IPS DF 6.9 (cell line): ENCODE results near the gene CHURC1.

ENCODE experiments used
- DNase-seq: peaks from one replicate; pipeline ENCODE4 v3.0.0-alpha.2; 2013; ENCODE audit warnings: low read depth, low spot score
- H3K27ac ChIP-seq: one replicate; pipeline ENCODE4 v1.5.1; 2013; ENCODE audit warnings: low read length, control low read depth
- H3K27me3 ChIP-seq: 2 replicates; pipeline ENCODE4 v1.6.1; 2013; ENCODE audit warnings: mild to moderate bottlenecking, low read length; ENCODE audit not compliant: control insufficient read depth, insufficient read depth
- H3K36me3 ChIP-seq: 2 replicates; pipeline ENCODE4 v1.6.1; 2013; ENCODE audit warnings: low read length; ENCODE audit not compliant: control insufficient read depth, insufficient read depth
- H3K4me1 ChIP-seq: 2 replicates; pipeline ENCODE4 v1.6.1; 2013; ENCODE audit warnings: low read length; ENCODE audit not compliant: control insufficient read depth, insufficient read depth
- H3K4me3 ChIP-seq: 2 replicates; pipeline ENCODE4 v1.5.1; 2013; ENCODE audit warnings: mild to moderate bottlenecking, low read length
- H3K9me3 ChIP-seq: 2 replicates; pipeline ENCODE4 v1.6.1; 2013; ENCODE audit warnings: low read length, inconsistent platforms; ENCODE audit not compliant: control insufficient read depth, insufficient read depth
- WGBS: extraction: QIAGEN DNeasy Blood & Tissue Kit; methylation state at CpG from one replicate; pipeline ENCODE4 v1.1.7; 2013; ENCODE audit warnings: mixed read lengths, missing lambda C conversion rate; ENCODE audit not compliant: insufficient read length, insufficient coverage; 5-methylcytosine and 5-hydroxymethylcytosine counted together

Gene CHURC1

DNA sequence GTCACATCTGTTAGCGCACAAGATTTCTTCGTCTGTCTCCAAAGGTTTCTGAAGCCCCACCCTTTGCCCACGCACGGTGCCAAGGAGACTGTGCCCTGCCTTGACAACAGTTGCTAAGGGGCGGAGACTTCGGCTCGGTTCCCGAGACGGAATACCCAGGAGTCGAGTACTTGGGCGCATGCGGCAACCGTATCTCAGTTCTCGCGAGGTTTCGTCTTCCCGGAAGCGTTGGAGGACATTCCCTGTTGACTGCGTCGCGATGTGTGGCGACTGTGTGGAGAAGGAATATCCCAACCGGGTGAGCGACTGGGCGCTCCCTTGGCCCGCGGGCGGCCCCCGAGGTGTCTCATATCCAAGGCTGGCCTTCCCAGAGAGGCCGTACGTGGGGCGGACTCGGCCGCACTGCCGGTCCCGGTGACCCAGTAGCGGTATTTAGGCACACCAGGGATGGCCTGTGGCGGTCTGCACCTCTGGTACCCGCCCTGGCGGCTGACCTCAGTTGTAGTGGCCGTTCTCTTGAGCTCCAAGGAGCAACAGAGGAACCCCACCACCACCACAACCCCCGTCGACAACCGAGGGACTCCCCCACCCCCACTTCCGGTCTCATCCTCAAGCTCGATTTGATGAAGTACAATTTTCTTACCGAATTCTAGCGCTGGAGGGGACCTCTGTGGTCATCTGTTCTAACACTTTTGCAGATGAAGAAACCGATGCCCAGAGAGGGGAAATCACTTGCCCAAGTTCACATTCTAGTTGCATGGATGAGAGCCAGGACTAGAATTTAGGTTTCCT is at the start of gene CHURC1:
CHURC1 (plus strand) TSS at position 219 of the 792 bp plus-strand sequence; CDS start at position 260, 41 bp downstream.
- WGBS: no CpG with 5 or more reads among the region's 49 CpGs
- Histone ChIP-seq H3K9me3 (no peaks in the 10 kb centered on the region), H3K27me3 (no peaks in the 10 kb centered on the region), H3K36me3 (no peaks in the 10 kb centered on the region), H3K4me1 (no peaks in the 10 kb centered on the region), H3K4me3 (peak within 1 kb of the TSS; percentile 87), H3K27ac (no peak within 1 kb of the TSS)
- DNase-seq: peak; percentile 98

DNA sequence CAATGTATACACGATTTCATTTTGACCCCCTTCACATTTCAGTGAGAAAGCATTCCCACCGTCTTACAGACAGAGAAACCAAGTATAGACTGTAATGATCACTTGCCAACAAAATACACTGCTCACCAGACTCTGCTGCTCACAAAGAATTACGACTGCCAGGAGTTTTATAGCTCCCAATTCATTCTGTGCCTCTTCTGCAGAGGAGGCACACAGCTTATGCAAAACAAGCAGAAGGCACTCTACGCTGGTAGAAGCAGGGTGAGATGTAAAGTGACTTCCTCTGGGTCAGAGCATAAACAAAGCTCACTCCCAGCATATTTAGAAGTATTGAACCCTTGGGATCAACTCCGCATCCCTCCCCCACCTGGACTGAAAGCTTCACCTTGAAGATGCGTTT is 49.1 kb upstream of the CHURC1 start:
- Histone ChIP-seq H3K4me3 (no peak overlapping the region), H3K9me3 (no peaks in the 10 kb centered on the region), H3K36me3 (no peaks in the 10 kb centered on the region), H3K4me1 (peaks cover 1% of the 10 kb centered on the region; the same call in 1 of the 2 replicates), H3K27ac (no peak overlapping the region), H3K27me3 (no peaks in the 10 kb centered on the region)
- no CpG with 5 or more reads among the region's 6 CpGs for WGBS
- DNase-seq: no peak

DNA sequence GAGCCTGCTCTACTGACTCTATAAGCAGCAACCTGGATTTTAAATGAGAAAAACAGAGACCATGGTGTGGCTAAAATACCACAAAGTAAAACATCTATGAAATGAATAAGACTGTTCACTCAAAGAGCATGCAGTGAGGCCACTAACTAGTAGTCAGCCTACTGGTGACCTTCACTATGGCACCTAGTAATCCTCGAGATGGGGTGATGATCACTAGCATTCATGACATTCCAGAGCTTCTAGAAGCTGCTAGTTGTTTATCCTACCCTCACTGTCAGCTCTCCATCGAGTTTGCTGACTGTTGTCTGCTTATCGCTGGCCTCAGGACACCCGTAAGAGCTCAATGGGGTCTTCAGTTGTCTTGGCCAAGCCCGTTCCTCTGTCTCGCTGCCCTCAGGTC is 48.3 kb upstream of the CHURC1 start:
- WGBS: no CpG with 5 or more reads among the region's 6 CpGs
- Histone ChIP-seq H3K27ac (no peak overlapping the region), H3K4me1 (peaks cover 1% of the 10 kb centered on the region; the same call in 1 of the 2 replicates), H3K27me3 (no peaks in the 10 kb centered on the region), H3K36me3 (no peaks in the 10 kb centered on the region), H3K9me3 (no peaks in the 10 kb centered on the region), H3K4me3 (no peak overlapping the region)
- no peak for DNase-seq

DNA sequence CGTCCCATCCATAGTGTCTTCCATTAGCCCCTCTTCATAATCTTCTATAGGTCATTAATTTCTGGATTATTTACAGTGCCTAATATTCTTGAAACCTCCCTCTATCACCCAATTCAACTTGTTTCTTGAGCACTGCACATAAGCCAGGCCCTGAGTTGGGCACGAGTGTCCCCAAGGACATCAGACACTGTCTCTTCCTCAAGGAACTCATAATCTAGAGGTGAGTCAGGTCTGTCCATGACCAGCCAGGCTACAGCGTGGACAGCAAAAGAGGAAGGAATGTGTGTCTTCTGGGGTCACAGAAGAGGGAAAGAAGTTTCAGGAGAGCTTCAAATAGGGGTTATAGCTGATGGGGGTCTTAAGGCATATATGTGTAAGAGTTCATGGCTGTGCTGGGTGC is 47.1 kb upstream of the CHURC1 start:
- H3K27ac ChIP-seq: no peak overlapping the region
- peaks cover 1% of the 10 kb centered on the region; the same call in 1 of the 2 replicates for H3K4me1 ChIP-seq
- no peaks in the 10 kb centered on the region for H3K9me3 ChIP-seq
- DNase-seq: no peak
- WGBS: no CpG with 5 or more reads among the region's 3 CpGs
- no peaks in the 10 kb centered on the region for H3K27me3 ChIP-seq
- H3K4me3 ChIP-seq: no peak overlapping the region
- H3K36me3 ChIP-seq: no peaks in the 10 kb centered on the region

DNA sequence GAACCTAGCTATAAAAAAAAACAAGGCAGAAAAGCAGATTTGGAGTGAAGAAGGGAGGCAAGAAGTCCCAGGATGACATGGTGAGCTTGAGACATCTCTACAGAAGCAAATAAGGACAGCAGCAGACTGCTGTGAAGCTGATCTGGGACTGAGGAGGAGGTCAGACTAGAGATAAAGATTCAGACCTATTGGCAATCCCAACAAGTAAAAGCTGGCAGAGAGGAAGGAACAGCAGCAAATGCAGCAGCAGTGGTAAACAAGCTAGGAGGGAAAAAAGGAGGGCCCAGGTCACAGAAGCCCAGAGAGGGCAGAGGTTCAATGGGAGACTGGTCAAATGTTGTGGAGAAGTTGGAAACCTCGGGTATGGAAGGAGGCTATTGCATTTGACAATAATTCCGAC is 45.9 kb upstream of the CHURC1 start:
- Histone ChIP-seq H3K9me3 (no peaks in the 10 kb centered on the region), H3K4me1 (peaks cover 1% of the 10 kb centered on the region; the same call in 1 of the 2 replicates), H3K27ac (no peak overlapping the region), H3K27me3 (no peaks in the 10 kb centered on the region), H3K36me3 (no peaks in the 10 kb centered on the region), H3K4me3 (no peak overlapping the region)
- WGBS: no CpG with 5 or more reads among the region's 2 CpGs
- no peak for DNase-seq

DNA sequence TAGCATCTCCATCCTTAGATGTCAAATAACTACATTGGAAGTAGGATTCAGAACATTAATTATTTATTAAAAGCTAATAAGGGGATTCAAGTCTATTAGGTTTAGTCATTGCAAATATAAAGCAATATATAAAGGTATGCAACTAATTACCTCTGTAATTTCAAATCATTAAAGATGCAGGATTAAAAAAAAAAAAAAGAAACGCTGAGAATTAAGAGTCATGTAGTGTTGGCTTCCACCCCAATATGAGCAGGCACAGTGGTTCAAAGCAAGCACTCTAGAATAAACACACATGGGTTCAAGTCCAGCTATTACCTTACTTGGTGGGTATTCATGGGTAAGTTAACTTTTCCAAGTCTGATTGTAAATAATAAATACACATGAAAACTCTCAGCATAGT is 45.4 kb upstream of the CHURC1 start:
- DNase-seq: no peak
- H3K27ac ChIP-seq: no peak overlapping the region
- H3K36me3 ChIP-seq: no peaks in the 10 kb centered on the region
- H3K4me1 ChIP-seq: peaks cover 1% of the 10 kb centered on the region; the same call in 1 of the 2 replicates
- no peaks in the 10 kb centered on the region for H3K27me3 ChIP-seq
- no peak overlapping the region for H3K4me3 ChIP-seq
- no CpG with 5 or more reads among the region's 1 CpG for WGBS
- no peaks in the 10 kb centered on the region for H3K9me3 ChIP-seq

DNA sequence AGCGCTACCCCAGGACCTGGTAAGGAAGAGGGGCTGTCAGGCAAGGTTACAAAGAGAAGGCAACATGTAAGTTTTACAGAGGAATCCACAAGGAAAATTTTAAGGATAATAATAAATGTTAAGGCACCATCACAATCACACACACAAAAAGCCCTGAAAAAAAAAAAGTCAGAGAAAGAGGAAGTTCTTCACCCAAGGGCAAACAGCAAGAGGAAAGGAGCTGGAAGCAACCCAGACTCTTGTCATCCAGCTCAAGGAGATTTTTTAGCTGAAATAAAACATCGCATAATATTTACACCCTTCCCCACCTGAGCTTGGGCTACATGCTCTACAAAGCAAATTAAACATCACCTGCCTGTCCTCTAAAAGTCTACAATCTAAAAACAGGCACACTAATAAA is 44.1 kb upstream of the CHURC1 start:
- H3K4me3 ChIP-seq: no peak overlapping the region
- H3K4me1 ChIP-seq: peaks cover 1% of the 10 kb centered on the region; the same call in 1 of the 2 replicates
- no peaks in the 10 kb centered on the region for H3K36me3 ChIP-seq
- no CpG with 5 or more reads among the region's 2 CpGs for WGBS
- no peaks in the 10 kb centered on the region for H3K9me3 ChIP-seq
- DNase-seq: no peak
- H3K27me3 ChIP-seq: no peaks in the 10 kb centered on the region
- no peak overlapping the region for H3K27ac ChIP-seq

DNA sequence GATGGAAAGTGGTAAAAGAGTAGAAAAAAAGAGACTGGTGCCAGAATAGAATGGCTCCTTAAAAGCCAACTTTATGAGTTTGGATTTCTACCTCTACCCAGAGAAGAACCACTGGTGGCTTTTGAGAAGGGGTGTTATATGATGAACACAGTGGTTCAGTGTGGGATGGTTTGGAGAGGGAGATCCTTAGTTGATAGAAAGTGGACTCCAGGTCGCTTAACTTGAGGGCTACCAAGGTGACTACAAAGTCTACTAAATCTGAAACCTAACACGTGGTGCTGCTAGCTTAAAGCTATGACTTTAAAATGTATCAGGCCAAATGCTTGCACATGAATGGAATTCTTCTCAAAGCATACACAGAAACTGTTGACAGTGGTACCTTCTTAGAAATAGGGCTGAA is 42.9 kb upstream of the CHURC1 start:
- DNase-seq: no peak
- no CpG with 5 or more reads among the region's 2 CpGs for WGBS
- Histone ChIP-seq H3K4me1 (no peaks in the 10 kb centered on the region), H3K27me3 (no peaks in the 10 kb centered on the region), H3K4me3 (no peak overlapping the region), H3K9me3 (no peaks in the 10 kb centered on the region), H3K36me3 (no peaks in the 10 kb centered on the region), H3K27ac (no peak overlapping the region)

DNA sequence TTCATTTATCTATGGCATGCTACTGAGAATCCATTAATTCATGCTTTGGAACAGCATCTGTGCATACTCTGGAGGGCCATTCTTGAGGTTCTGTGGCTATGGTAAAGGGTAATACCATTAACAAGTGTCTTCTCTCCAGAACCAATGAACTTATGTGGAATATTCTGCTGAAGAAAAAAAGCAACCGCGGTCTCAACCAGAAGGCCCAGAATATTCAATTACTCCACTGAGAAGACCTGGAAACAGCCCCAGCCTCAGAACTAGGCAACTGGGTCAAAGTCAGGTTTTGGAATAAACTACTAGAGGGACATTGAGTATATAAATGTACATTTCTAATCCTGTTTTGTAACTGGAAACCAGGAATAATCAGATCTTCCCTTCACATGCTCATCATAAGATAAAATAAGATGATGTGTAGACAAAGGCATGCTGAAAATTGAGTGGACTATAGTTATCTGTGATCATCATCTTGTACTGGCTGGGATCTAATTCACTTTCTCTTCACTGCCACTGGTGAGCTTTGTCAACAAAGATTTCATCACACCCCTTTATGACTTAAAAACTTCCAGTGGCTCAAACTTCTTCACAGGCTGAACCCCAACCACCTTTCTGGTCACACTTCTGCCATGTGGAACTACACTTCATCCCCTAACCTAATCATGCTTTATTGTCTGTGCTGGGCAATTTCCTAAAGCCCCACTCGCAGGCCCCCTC is 40.6 kb upstream of the CHURC1 start:
- no CpG with 5 or more reads among the region's 3 CpGs for WGBS
- H3K27me3 ChIP-seq: peaks cover 1% of the 10 kb centered on the region; the same call in 1 of the 2 replicates
- H3K9me3 ChIP-seq: no peaks in the 10 kb centered on the region
- no peak overlapping the region for H3K27ac ChIP-seq
- no peaks in the 10 kb centered on the region for H3K4me1 ChIP-seq
- DNase-seq: no peak
- H3K36me3 ChIP-seq: no peaks in the 10 kb centered on the region
- H3K4me3 ChIP-seq: no peak overlapping the region

DNA sequence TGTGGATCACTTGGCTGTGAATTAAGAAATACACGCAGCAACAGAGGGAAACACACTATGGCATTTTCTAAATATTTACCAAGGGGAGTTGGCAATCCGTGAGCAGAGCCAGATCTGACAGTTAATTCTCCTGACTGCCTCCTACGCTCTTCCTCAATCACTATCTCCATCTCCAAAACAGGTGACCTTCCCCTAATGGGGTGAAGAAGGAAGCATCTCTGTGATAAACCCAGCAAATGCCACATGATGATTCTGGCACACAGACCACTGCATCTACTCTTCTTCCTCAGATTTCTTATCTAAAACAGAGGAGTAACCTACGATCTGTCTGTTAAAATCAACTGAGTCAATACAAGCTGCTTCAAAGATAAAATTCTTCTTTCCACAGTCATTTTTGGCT is 38.9 kb upstream of the CHURC1 start:
- Histone ChIP-seq H3K27me3 (peaks cover 5% of the 10 kb centered on the region; the same call in 1 of the 2 replicates), H3K9me3 (no peaks in the 10 kb centered on the region), H3K4me1 (no peaks in the 10 kb centered on the region), H3K36me3 (no peaks in the 10 kb centered on the region), H3K4me3 (no peak overlapping the region), H3K27ac (no peak overlapping the region)
- no peak for DNase-seq
- no CpG with 5 or more reads among the region's 4 CpGs for WGBS
